PC-9 (cell line): ENCODE data around the gene ATN1. TPM values are rescaled to one million over a fixed set of nuclear protein-coding genes. Genes with fewer than 3 reads are reported as not detected.

ENCODE experiments used
- BruUV-seq: library from RNA; stranded (reverse); fragments of 400-500 nt; replicated peaks from 2 replicates; lab custom pipeline; 2021; lab: Mats Ljungman, UMichigan
- CTCF ChIA-PET: fragments of 300-600 bp; sonication (Branson Sonifier 250); formaldehyde crosslinking; loops from one replicate; lab custom pipeline; 2022; ENCODE audit warnings: antibody characterized with exemption; lab: Charles Lee
- POLR2A ChIA-PET: fragments of 300-600 bp; sonication (Branson Sonifier 250); formaldehyde crosslinking; loops from one replicate; lab custom pipeline; 2022; ENCODE audit warnings: antibody characterized with exemption; ENCODE audit not compliant: unreplicated experiment; lab: Charles Lee
- DNase-seq, 2 experiments: peaks; one replicate each; pipeline versions ENCODE4 v3.0.0 to v3.0.0-alpha.2; 2015 to 2022; ENCODE audit warnings: mixed read lengths in 1 of 2
- H2AFZ ChIP-seq: fragments of 200-600 bp; sonication (generic); 2 replicates; pipeline ENCODE4 v1.8.1; 2017; ENCODE audit warnings: antibody characterized with exemption
- H3F3A ChIP-seq: fragments of 200-600 bp; sonication (generic); 2 replicates; pipeline ENCODE4 v1.8.1; 2017; ENCODE audit warnings: antibody characterized with exemption, mild to moderate bottlenecking, low read depth; ENCODE audit not compliant: insufficient read depth
- H3K27ac ChIP-seq: fragments of 200-600 bp; sonication (generic); 2 replicates; pipeline ENCODE4 v1.6.1; 2016; ENCODE audit warnings: mixed run types
- H3K27me3 ChIP-seq: fragments of 200-600 bp; sonication (generic); 2 replicates; pipeline ENCODE4 v1.6.1; 2016; ENCODE audit warnings: low read depth, mixed run types; ENCODE audit not compliant: insufficient read depth
- H3K36me3 ChIP-seq: fragments of 200-600 bp; sonication (generic); 2 replicates; pipeline ENCODE4 v1.6.1; 2016; ENCODE audit warnings: low read depth, mixed run types
- H3K4me1 ChIP-seq: fragments of 200-600 bp; sonication (generic); replicated peaks from 2 replicates; pipeline ENCODE4 v1.6.1; 2016; ENCODE audit warnings: mixed run types; ENCODE audit not compliant: insufficient read depth
- H3K4me2 ChIP-seq: fragments of 200-600 bp; sonication (generic); 2 replicates; pipeline ENCODE4 v1.6.1; 2017; ENCODE audit warnings: mixed run types
- H3K4me3 ChIP-seq: fragments of 200-600 bp; sonication (generic); 2 replicates; pipeline ENCODE4 v1.6.1; 2016; ENCODE audit warnings: mixed run types
- H3K79me2 ChIP-seq: fragments of 200-600 bp; sonication (generic); 2 replicates; pipeline ENCODE4 v1.6.1; 2017; ENCODE audit warnings: low read depth, mixed run types
- H3K9me2 ChIP-seq: fragments of 200-600 bp; sonication (generic); 2 replicates; pipeline ENCODE4 v1.8.1; 2017; ENCODE audit warnings: mild to moderate bottlenecking; ENCODE audit not compliant: insufficient read depth
- H3K9me3 ChIP-seq: fragments of 200-600 bp; sonication (generic); 2 replicates; pipeline ENCODE4 v1.8.1; 2016; ENCODE audit warnings: low read depth; ENCODE audit not compliant: insufficient read depth
- H4K20me1 ChIP-seq: fragments of 200-600 bp; sonication (generic); 2 replicates; pipeline ENCODE4 v1.8.1; 2017; ENCODE audit not compliant: insufficient read depth
- EZH2 ChIP-seq: fragments of 200-600 bp; sonication (generic); IDR thresholded peaks from 2 replicates; pipeline ENCODE4 v1.8.0; 2017; ENCODE audit warnings: antibody characterized with exemption, low read depth
- intact Hi-C: fragments of 100-400 bp; cut with micrococcal nuclease; formaldehyde crosslinking; loops from one replicate; pipeline ENCODE4 v1.10.0; 2022; ENCODE audit not compliant: unreplicated experiment
- total RNA-seq: library from RNA; stranded (reverse); gene quantifications from 2 replicates; pipeline ENCODE4 v1.2.3, GENCODE V29; 2021
- TF ChIP-seq, protein P1 (sequence below): fragments of 200-600 bp; sonication (generic); conservative IDR thresholded peaks from 2 replicates; pipeline ENCODE4 v1.6.1; 2017; ENCODE audit warnings: mixed run types, antibody characterized with exemption, mild to moderate bottlenecking, moderate library complexity

The ATN1 gene
- total RNA-seq, 1 experiment from 2014 or later, result 158 TPM

DNA sequence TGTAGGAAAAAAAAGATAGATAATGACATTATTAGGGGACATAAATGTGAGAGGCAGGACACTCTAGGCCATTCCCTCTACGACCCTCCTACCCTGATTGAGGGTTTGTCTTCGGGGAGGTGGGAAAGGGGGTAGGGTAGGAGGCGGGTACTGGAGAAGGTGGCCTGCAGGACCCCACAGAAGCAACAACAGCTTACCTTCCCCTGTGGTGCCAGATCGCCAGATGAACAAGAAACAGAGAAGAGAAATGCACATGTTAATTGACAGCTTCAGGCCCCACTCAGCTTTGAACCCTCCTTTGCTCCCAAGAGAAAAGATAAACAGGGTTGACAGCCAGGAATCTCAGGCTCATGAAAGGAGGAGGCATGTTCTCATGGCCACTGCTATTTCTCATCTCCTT lies 38.0 kb downstream of the ATN1 start:
- Histone ChIP-seq H3K4me2 (peak overlapping the region; percentile 97), H3K4me1 (peaks cover 46% of the 10 kb centered on the region), H3K36me3 (peaks cover 39% of the 10 kb centered on the region), H3F3A (peaks cover 78% of the 10 kb centered on the region), H3K79me2 (peaks cover 74% of the 10 kb centered on the region), H3K27ac (peak overlapping the region; percentile 93), H4K20me1 (peaks cover 30% of the 10 kb centered on the region), H3K9me3 (no peaks in the 10 kb centered on the region), H3K4me3 (peak overlapping the region; percentile 98; the same call in 1 of the 2 replicates), H2AFZ (no peak overlapping the region), H3K9me2 (no peaks in the 10 kb centered on the region), H3K27me3 (no peaks in the 10 kb centered on the region)
- BruUV-seq, result no TSS peak
- ChIA-PET POLR2A (no interaction called here), CTCF (interaction anchor here (2.0 to 2.4 kb wide), 2 partner anchors 21 to 41 kb away, joined by 15 to 37 read pairs; partner anchors contain the start of genes C12orf57 and RNU7-1)
- DNase-seq, result no peak
- TF ChIP-seq, protein P1, sequence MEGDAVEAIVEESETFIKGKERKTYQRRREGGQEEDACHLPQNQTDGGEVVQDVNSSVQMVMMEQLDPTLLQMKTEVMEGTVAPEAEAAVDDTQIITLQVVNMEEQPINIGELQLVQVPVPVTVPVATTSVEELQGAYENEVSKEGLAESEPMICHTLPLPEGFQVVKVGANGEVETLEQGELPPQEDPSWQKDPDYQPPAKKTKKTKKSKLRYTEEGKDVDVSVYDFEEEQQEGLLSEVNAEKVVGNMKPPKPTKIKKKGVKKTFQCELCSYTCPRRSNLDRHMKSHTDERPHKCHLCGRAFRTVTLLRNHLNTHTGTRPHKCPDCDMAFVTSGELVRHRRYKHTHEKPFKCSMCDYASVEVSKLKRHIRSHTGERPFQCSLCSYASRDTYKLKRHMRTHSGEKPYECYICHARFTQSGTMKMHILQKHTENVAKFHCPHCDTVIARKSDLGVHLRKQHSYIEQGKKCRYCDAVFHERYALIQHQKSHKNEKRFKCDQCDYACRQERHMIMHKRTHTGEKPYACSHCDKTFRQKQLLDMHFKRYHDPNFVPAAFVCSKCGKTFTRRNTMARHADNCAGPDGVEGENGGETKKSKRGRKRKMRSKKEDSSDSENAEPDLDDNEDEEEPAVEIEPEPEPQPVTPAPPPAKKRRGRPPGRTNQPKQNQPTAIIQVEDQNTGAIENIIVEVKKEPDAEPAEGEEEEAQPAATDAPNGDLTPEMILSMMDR, result no peak
- TF ChIP-seq EZH2, result no peak
- intact Hi-C loops, result loop anchor here (1.0 to 10.0 kb wide), 7 partner anchors 41 to 351 kb away; partner anchors contain the start of genes C1R, MLF2, SPSB2 and ZNF384

DNA sequence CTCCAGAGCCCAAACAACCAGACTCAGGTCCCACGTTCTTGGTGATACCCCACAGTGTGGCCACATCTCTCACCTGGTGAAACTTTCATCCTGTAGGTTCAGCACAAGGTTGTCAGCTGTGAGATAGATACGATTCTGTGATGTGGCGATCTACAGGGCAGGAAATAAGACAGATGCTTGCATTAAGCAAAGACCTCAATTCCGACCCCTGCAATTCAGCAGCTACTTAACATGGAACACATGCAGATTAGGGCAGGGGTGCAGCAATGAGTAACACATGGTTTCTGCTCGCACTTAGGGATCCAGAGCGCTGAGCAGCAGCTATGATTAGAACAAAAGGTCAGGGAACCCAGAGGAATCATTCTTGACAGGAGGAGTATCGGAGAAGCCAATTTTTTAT lies 38.6 kb downstream of the ATN1 start:
- ChIA-PET POLR2A (interaction anchor here (0.6 kb wide), 2 partner anchors 52 to 197 kb away, joined by 5 read pairs; partner anchors contain the start of gene LPCAT3), CTCF (no interaction called here)
- peaks cover 80% of the 10 kb centered on the region for H3K79me2 ChIP-seq

DNA sequence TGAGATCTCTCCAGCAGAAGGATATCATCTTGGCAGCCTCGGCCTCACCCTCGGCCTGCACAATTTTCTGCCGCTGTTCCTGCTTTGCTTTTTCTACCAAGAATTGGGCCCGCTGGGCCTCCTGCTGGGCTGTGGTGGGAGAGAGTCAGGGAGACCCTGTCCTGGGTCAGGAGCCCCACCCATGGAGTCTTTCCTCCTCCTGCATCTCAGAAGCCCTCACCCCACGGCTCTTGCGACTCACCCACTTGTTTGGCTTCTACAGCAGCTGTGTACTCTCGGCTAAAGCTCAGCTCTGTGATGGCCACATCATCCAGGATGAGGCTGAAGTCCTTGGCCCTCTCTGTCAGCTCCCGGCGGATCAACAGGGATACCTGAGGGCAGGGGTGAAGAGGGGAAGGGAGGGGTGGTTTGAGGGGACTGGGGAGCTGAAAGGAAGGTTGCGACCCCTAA lies 39.9 kb downstream of the ATN1 start:
- Histone ChIP-seq H3K4me2 (peak overlapping the region; percentile 92; the same call in 1 of the 2 replicates), H3K27me3 (no peaks in the 10 kb centered on the region), H3F3A (peaks cover 58% of the 10 kb centered on the region), H3K4me1 (peaks cover 39% of the 10 kb centered on the region), H3K36me3 (peaks cover 46% of the 10 kb centered on the region), H2AFZ (no peak overlapping the region), H3K79me2 (peaks cover 94% of the 10 kb centered on the region), H3K9me2 (no peaks in the 10 kb centered on the region), H3K4me3 (no peak overlapping the region), H3K9me3 (no peaks in the 10 kb centered on the region), H3K27ac (no peak overlapping the region), H4K20me1 (peaks cover 30% of the 10 kb centered on the region)
- intact Hi-C loops, result loop anchor here (10.0 kb wide), 2 partner anchors 283 to 353 kb away; partner anchors contain the start of gene ZNF384
- DNase-seq, result no peak
- POLR2A ChIA-PET, result interaction anchor here (0.6 to 0.7 kb wide), 2 partner anchors 23 to 101 kb away, joined by 3 read pairs; no protein-coding TSS in a partner anchor
- BruUV-seq, result no TSS peak
- no peak for TF ChIP-seq EZH2
- TF ChIP-seq, protein P1, result no peak
- CTCF ChIA-PET, result interaction anchor here (0.7 to 2.7 kb wide), 2 partner anchors 23 to 144 kb away, joined by 3 to 7 read pairs; no protein-coding TSS in a partner anchor

More for the DNA sequence above, 38.6 kb downstream of the ATN1 start:
- Histone ChIP-seq H3K27ac (peak overlapping the region; percentile 93; the same call in 1 of the 2 replicates), H3K9me3 (no peaks in the 10 kb centered on the region), H3K4me1 (peaks cover 40% of the 10 kb centered on the region), H4K20me1 (peaks cover 30% of the 10 kb centered on the region), H3K36me3 (peaks cover 39% of the 10 kb centered on the region), H3K9me2 (no peaks in the 10 kb centered on the region), H3K4me3 (no peak overlapping the region), H3K27me3 (no peaks in the 10 kb centered on the region), H3K4me2 (peak overlapping the region; percentile 97; the same call in 1 of the 2 replicates), H2AFZ (no peak overlapping the region), H3F3A (peaks cover 72% of the 10 kb centered on the region)
- no peak for DNase-seq
- no TSS peak for BruUV-seq
- intact Hi-C loops, result loop anchor here (10.0 kb wide), 2 partner anchors 282 to 352 kb away; partner anchors contain the start of gene ZNF384
- TF ChIP-seq EZH2, result no peak
- TF ChIP-seq, protein P1, result no peak
